H1 (cell line): ENCODE results near the gene AHSG. TPM values are rescaled to one million over a fixed set of nuclear protein-coding genes. Genes with fewer than 3 reads are reported as not detected.
A peak's percentile ranks its signal among the peaks of the same experiment; 100 is the strongest.

ENCODE experiments used
- CTCF ChIA-PET: fragments of 300-600 bp; sonication (Branson Sonifier 250); formaldehyde crosslinking; loops from one replicate; lab custom pipeline; 2021; ENCODE audit not compliant: partially characterized antibody; lab: Charles Lee
- POLR2A ChIA-PET: fragments of 300-600 bp; sonication (Branson Sonifier 250); formaldehyde crosslinking; loops from one replicate; lab custom pipeline; 2021; ENCODE audit warnings: inconsistent platforms; ENCODE audit not compliant: partially characterized antibody; lab: Charles Lee
- DNase-seq, 2 experiments: peaks; one replicate each; pipeline versions ENCODE4 v3.0.0 to v3.0.0-alpha.2; 2010 to 2022; ENCODE audit warnings: low spot score in 2 of 2, low read depth in 1 of 2, mixed read lengths in 1 of 2
- FAIRE-seq: peaks from 2 replicates; lab custom pipeline; 2011; peaks lifted over from hg19 to GRCh38; lab: Jason Lieb, UNC
- H2AFZ ChIP-seq: 2 replicates; pipeline ENCODE4 v1.8.1; 2012; ENCODE audit warnings: low read length, inconsistent platforms
- H2AK5ac ChIP-seq: 2 replicates; pipeline ENCODE4 v1.6.1; 2013; ENCODE audit warnings: low read depth, low read length
- H2BK120ac ChIP-seq: replicated peaks from 2 replicates; pipeline ENCODE3; 2013; ENCODE audit warnings: low read depth, low read length, inconsistent platforms
- H2BK12ac ChIP-seq: 2 replicates; pipeline ENCODE4 v1.6.1; 2013; ENCODE audit warnings: low read depth, low read length
- H2BK15ac ChIP-seq: 2 replicates; pipeline ENCODE4 v1.6.1; 2013; ENCODE audit warnings: low read length
- H2BK20ac ChIP-seq: 2 replicates; pipeline ENCODE4 v1.6.1; 2013; ENCODE audit warnings: low read length
- H2BK5ac ChIP-seq: 2 replicates; pipeline ENCODE4 v1.6.1; 2013; ENCODE audit warnings: low read depth, low read length
- H3K14ac ChIP-seq: 2 replicates; pipeline ENCODE4 v1.6.1; 2013; ENCODE audit warnings: inconsistent platforms; ENCODE audit not compliant: insufficient read length
- H3K18ac ChIP-seq: 2 replicates; pipeline ENCODE4 v1.6.1; 2013; ENCODE audit warnings: low read length; ENCODE audit errors: extremely low read depth
- H3K23ac ChIP-seq: 2 replicates; pipeline ENCODE4 v1.6.1; 2013; ENCODE audit warnings: inconsistent platforms; ENCODE audit not compliant: insufficient read length
- H3K23me2 ChIP-seq: 2 replicates; pipeline ENCODE4 v1.6.1; 2013; ENCODE audit warnings: low read depth, low read length
- H3K27ac ChIP-seq: 2 replicates; pipeline ENCODE4 v1.6.1; 2011; ENCODE audit warnings: low read depth, low read length, inconsistent platforms
- H3K27me3 ChIP-seq, 4 experiments: replicated peaks in 1 of 4; 1 replicate in 1 of 4; 2 replicates in 3 of 4; pipeline versions ENCODE4 v1.6.1 to v1.8.1; 2011 to 2013; ENCODE audit warnings: low read length in 3 of 4, mild to moderate bottlenecking in 3 of 4, inconsistent platforms in 2 of 4, mixed read lengths in 2 of 4, moderate library complexity in 1 of 4; ENCODE audit not compliant: control insufficient read depth in 3 of 4, insufficient read depth in 3 of 4; ENCODE audit errors: extremely low read depth in 1 of 4
- H3K36me3 ChIP-seq, 4 experiments: 2 replicates each; pipeline versions ENCODE4 v1.6.1 to v1.8.1; 2011 to 2013; ENCODE audit warnings: mild to moderate bottlenecking in 4 of 4, low read length in 3 of 4, moderate library complexity in 2 of 4, control low read depth in 1 of 4, inconsistent platforms in 1 of 4; ENCODE audit not compliant: insufficient read depth in 4 of 4, control insufficient read depth in 2 of 4
- H3K4ac ChIP-seq: replicated peaks from 2 replicates; pipeline ENCODE3; 2013; ENCODE audit warnings: low read length, low read depth, mixed read lengths, inconsistent platforms; ENCODE audit not compliant: insufficient read length
- H3K4me1 ChIP-seq, 4 experiments: replicated peaks in 1 of 4; 1 replicate in 1 of 4; 2 replicates in 3 of 4; pipeline versions ENCODE4 v1.6.1 to v1.8.1; 2011 to 2013; ENCODE audit warnings: low read length in 3 of 4, inconsistent platforms in 2 of 4, mixed read lengths in 1 of 4; ENCODE audit not compliant: insufficient read depth in 4 of 4, control insufficient read depth in 3 of 4
- H3K4me2 ChIP-seq, 2 experiments: 2 replicates each; pipeline versions ENCODE4 v1.6.1 to v1.8.1; 2011 to 2013; ENCODE audit warnings: low read depth in 2 of 2, low read length in 2 of 2, control low read depth in 1 of 2, inconsistent platforms in 1 of 2, mild to moderate bottlenecking in 1 of 2; ENCODE audit not compliant: insufficient read depth in 1 of 2
- H3K4me3 ChIP-seq, 4 experiments: fragments of 200-600, 300-600 bp in 1 of 4; sonication (generic), shearing (Covaris generic), sonication (Bioruptor Twin) in 1 of 4; 2 replicates each; pipeline versions ENCODE4 v1.5.1 to v1.8.1; 2011 to 2016; ENCODE audit warnings: low read length in 4 of 4, low read depth in 3 of 4, control low read depth in 2 of 4, inconsistent platforms in 2 of 4, mild to moderate bottlenecking in 2 of 4, mixed read lengths in 1 of 4, moderate library complexity in 1 of 4; ENCODE audit not compliant: insufficient read depth in 2 of 4; ENCODE audit errors: extremely low read depth in 1 of 4
- H3K56ac ChIP-seq: replicated peaks from 2 replicates; pipeline ENCODE3; 2013; ENCODE audit warnings: low read depth, mild to moderate bottlenecking, mixed read lengths, low read length, inconsistent platforms; ENCODE audit not compliant: insufficient read length
- H3K79me1 ChIP-seq: 2 replicates; pipeline ENCODE4 v1.6.1; 2013; ENCODE audit warnings: low read depth, low read length, control low read depth
- H3K79me2 ChIP-seq, 2 experiments: 2 replicates each; pipeline versions ENCODE4 v1.6.1 to v1.8.1; 2012 to 2013; ENCODE audit warnings: low read length in 2 of 2, mild to moderate bottlenecking in 2 of 2, inconsistent platforms in 1 of 2; ENCODE audit not compliant: insufficient read depth in 2 of 2, control insufficient read depth in 1 of 2
- H3K9ac ChIP-seq, 4 experiments: replicated peaks in 1 of 4; 1 replicate in 1 of 4; 2 replicates in 3 of 4; pipeline versions ENCODE4 v1.6.1 to v1.8.1; 2011 to 2013; ENCODE audit warnings: low read depth in 3 of 4, low read length in 3 of 4, control low read depth in 2 of 4, mild to moderate bottlenecking in 2 of 4, moderate library complexity in 2 of 4, inconsistent platforms in 1 of 4; ENCODE audit errors: extremely low read depth in 1 of 4
- H3K9me3 ChIP-seq, 2 experiments: 2 replicates each; pipeline versions ENCODE4 v1.6.1 to v1.8.1; 2012 to 2013; ENCODE audit warnings: mild to moderate bottlenecking in 2 of 2, moderate library complexity in 2 of 2, control low read depth in 1 of 2, inconsistent platforms in 1 of 2, low read depth in 1 of 2, low read length in 1 of 2, mixed read lengths in 1 of 2; ENCODE audit not compliant: insufficient read depth in 2 of 2
- H4K20me1 ChIP-seq, 2 experiments: replicated peaks in 1 of 2; 2 replicates each; pipeline versions ENCODE3 to v1.8.1; 2011 to 2013; ENCODE audit warnings: inconsistent platforms in 2 of 2, low read length in 2 of 2, mild to moderate bottlenecking in 1 of 2; ENCODE audit not compliant: insufficient read depth in 2 of 2, control insufficient read depth in 1 of 2
- H4K5ac ChIP-seq: 2 replicates; pipeline ENCODE4 v1.6.1; 2013; ENCODE audit warnings: low read length, low read depth, mixed read lengths, inconsistent platforms; ENCODE audit not compliant: insufficient read length
- H4K8ac ChIP-seq: 2 replicates; pipeline ENCODE4 v1.8.0; 2013; ENCODE audit warnings: mild to moderate bottlenecking, moderate library complexity, low read length, inconsistent platforms; ENCODE audit not compliant: insufficient read depth; ENCODE audit errors: extremely low read depth
- H4K91ac ChIP-seq: replicated peaks from 2 replicates; pipeline ENCODE3; 2013; ENCODE audit warnings: low read length, mixed read lengths, inconsistent platforms; ENCODE audit not compliant: insufficient read length
- BACH1 ChIP-seq: IDR thresholded peaks from 2 replicates; pipeline ENCODE4 v1.6.1; 2012; ENCODE audit warnings: low read length, improper control_type of control experiment
- EGR1 ChIP-seq: IDR thresholded peaks from 2 replicates; pipeline ENCODE4 v1.6.1; 2011; ENCODE audit warnings: low read depth, low read length, borderline replicate concordance
- NANOG ChIP-seq: IDR thresholded peaks from 2 replicates; pipeline ENCODE4 v1.6.1; 2011; ENCODE audit warnings: low read length, low read depth, mild to moderate bottlenecking, inconsistent platforms; ENCODE audit not compliant: insufficient read depth, poor library complexity, severe bottlenecking
- TBP ChIP-seq: IDR thresholded peaks from 2 replicates; pipeline ENCODE4 v1.6.1; 2011; ENCODE audit warnings: low read depth, low read length, improper control_type of control experiment
- WGBS, 2 experiments: shearing (Covaris generic) in 1 of 2; methylation state at CpG; one replicate each; pipeline versions ENCODE4 v1.1.6 to v1.1.7; 2013 to 2015; ENCODE audit warnings: low lambda C conversion rate in 2 of 2, mixed read lengths in 2 of 2, inconsistent platforms in 1 of 2, low coverage in 1 of 2, missing lambda C conversion rate in 1 of 2; ENCODE audit not compliant: insufficient replicate concordance in 2 of 2, insufficient coverage in 1 of 2, insufficient read length in 1 of 2; ENCODE audit errors: extremely low coverage in 1 of 2, missing lambda C conversion rate in 1 of 2; 5-methylcytosine and 5-hydroxymethylcytosine counted together
- polyA plus RNA-seq, 7 experiments: library from polyadenylated mRNA; depleted of rRNA in 3 of 7; stranded (reverse) in 5 of 7; unstranded in 2 of 7; fragments of >200 nt in 5 of 7; fragments of 200-250 nt in 2 of 7; gene quantifications; 1 replicate in 5 of 7; 2 replicates in 1 of 7; 4 replicates in 1 of 7; pipeline versions ENCODE4 v1.2.1 to v1.2.3, GENCODE V29; 2011 to 2013; ENCODE audit warnings: missing spikeins in 2 of 7, mixed read lengths in 2 of 7
- total RNA-seq: library from RNA; stranded (reverse); fragmentation: NEBNext Ultra II Directional; extraction: Animal tissue kit (Norgen Biotek cat#: 25700); gene quantifications from 2 replicates; pipeline ENCODE4 v1.2.1, GENCODE V29; 2021

AHSG gene
- total and polyA plus RNA-seq, 2 of the 8 experiments (the other 6 are each of a cell fraction or from before 2014, with no cell fraction given): 0.68 to 0.78 TPM

- no peak overlapping the region for H2AK5ac ChIP-seq
- no peak overlapping the region for H3K4ac ChIP-seq
- H3K27ac ChIP-seq: no peak overlapping the region
- no peak overlapping the region for H2BK5ac ChIP-seq
- no peak overlapping the region for H2BK20ac ChIP-seq
- no peak for TF ChIP-seq NANOG
- TF ChIP-seq EGR1: no peak
- TF ChIP-seq TBP: no peak
- no peak for TF ChIP-seq BACH1
- DNase-seq (no peak), FAIRE-seq (no peak)
- ChIA-PET POLR2A (interaction anchor here (0.6 to 3.7 kb wide), 9 partner anchors 10 to 130 kb away, joined by 3 to 26 read pairs (median 3); partner anchors contain the start of gene EIF4A2), CTCF (interaction anchor here (0.6 to 2.9 kb wide), 13 partner anchors 9 to 211 kb away, joined by 3 to 34 read pairs (median 5); partner anchors contain the start of gene AHSG)
- H3K9ac ChIP-seq: no peak overlapping the region
- H4K20me1 ChIP-seq: no peaks in the 10 kb centered on the region
- no peaks in the 10 kb centered on the region; a peak in 1 of 4 replicates for H3K79me2 ChIP-seq
- no peaks in the 10 kb centered on the region for H3K36me3 ChIP-seq
- no peaks in the 10 kb centered on the region; the same call in 1 of the 2 replicates for H3K79me1 ChIP-seq
- H3K4me2 ChIP-seq: no peak overlapping the region
- peaks cover 2% of the 10 kb centered on the region; the same call in 1 of the 2 replicates for H3K23me2 ChIP-seq
- no peak overlapping the region for H3K56ac ChIP-seq
- peaks cover 0 to 5% (median 3%) of the 10 kb centered on the region in 4 experiments; a peak in 3 of 7 replicates for H3K4me1 ChIP-seq
- H4K91ac ChIP-seq: no peak overlapping the region
- 89% methylated on average over 7 of the region's 7 CpGs; no CpG with 5 or more reads in 1 of the 2 experiments for WGBS, 2 experiments
- no peak overlapping the region for H4K5ac ChIP-seq
- no peak overlapping the region for H2BK15ac ChIP-seq
- H3K23ac ChIP-seq: no peak overlapping the region
- no peak overlapping the region for H3K14ac ChIP-seq
- H3K27me3 ChIP-seq: no peaks in the 10 kb centered on the region
- H2BK12ac ChIP-seq: no peak overlapping the region
- H3K4me3 ChIP-seq: no peak overlapping the region
- H2AFZ ChIP-seq: no peak overlapping the region
- H4K8ac ChIP-seq: no peak overlapping the region
- H3K18ac ChIP-seq: 0 out of 2 replicates have a peak overlapping the region, but pooled peaks have one; percentile 2
- H3K9me3 ChIP-seq: 0 out of 4 replicates have a peak, but pooled peaks cover 0 to 3% of the 10 kb centered on the region in 2 experiments
- no peak overlapping the region for H2BK120ac ChIP-seq
Observed at GRCh38 chr3:186653080-186653707, 40.3 kb downstream of the AHSG start.
